Stimulated activated CD8-positive, alpha-beta memory T cell treated with anti-CD3 and anti-CD28 coated beads, Interleukin-12 subunit alpha, Interleukin-12 subunit beta, amount 100 ng/mL, for 24 hours (primary cell): ENCODE results near the gene LRIG3.
"Not testable (repeated sequence)": the region's sequence is repeated elsewhere in the genome, so short reads cannot be mapped to it uniquely, and the experiment has no call there.

Experiments
- DNase-seq: peaks from one replicate; pipeline ENCODE4 v3.0.0-alpha.2; 2020; ENCODE audit errors: extremely low read depth

LRIG3 gene

GRCh38 chr12:58906917-58907316 is 13.4 kb downstream of the LRIG3 start:
- no peak for DNase-seq

- no peak for DNase-seq
Measured at GRCh38 chr12:58905422-58905821, 14.9 kb downstream of the LRIG3 start.

- DNase-seq, result not testable (repeated sequence)
Measured at GRCh38 chr12:58902726-58903125, 17.6 kb downstream of the LRIG3 start.

GRCh38 chr12:58901664-58902063 is 18.6 kb downstream of the LRIG3 start:
- no peak for DNase-seq

GRCh38 chr12:58897969-58898368 is 22.3 kb downstream of the LRIG3 start:
- no peak for DNase-seq

GRCh38 chr12:58896278-58896677 is 24.0 kb downstream of the LRIG3 start:
- DNase-seq, result no peak

GRCh38 chr12:58895053-58895452 is 25.3 kb downstream of the LRIG3 start:
- DNase-seq, result no peak

- no peak for DNase-seq
Measured at GRCh38 chr12:58894040-58894439, 26.3 kb downstream of the LRIG3 start.

GRCh38 chr12:58893495-58893894 is 26.8 kb downstream of the LRIG3 start:
- no peak for DNase-seq

GRCh38 chr12:58889557-58889956 is 30.7 kb downstream of the LRIG3 start:
- DNase-seq, result no peak

GRCh38 chr12:58888131-58888783 is 32.0 kb downstream of the LRIG3 start:
- no peak for DNase-seq

GRCh38 chr12:58887068-58887467 is 33.2 kb downstream of the LRIG3 start:
- no peak for DNase-seq

- no peak for DNase-seq
Measured at GRCh38 chr12:58886474-58886873, 33.8 kb downstream of the LRIG3 start.

GRCh38 chr12:58884916-58885315 is 35.4 kb downstream of the LRIG3 start:
- no peak for DNase-seq

- DNase-seq, result no peak
Measured at GRCh38 chr12:58883576-58884334, 36.5 kb downstream of the LRIG3 start.

- no peak for DNase-seq
Measured at GRCh38 chr12:58882826-58883225, 37.5 kb downstream of the LRIG3 start.

- DNase-seq, result no peak
Measured at GRCh38 chr12:58881816-58882215, 38.5 kb downstream of the LRIG3 start.

GRCh38 chr12:58880639-58881038 is 39.7 kb downstream of the LRIG3 start:
- DNase-seq, result no peak

- no peak for DNase-seq
Measured at GRCh38 chr12:58877243-58877743, 43.0 kb downstream of the LRIG3 start.

- no peak for DNase-seq
Measured at GRCh38 chr12:58873496-58873895, 46.8 kb downstream of the LRIG3 start.

- DNase-seq, result no peak
Measured at GRCh38 chr12:58871556-58871955, 48.7 kb downstream of the LRIG3 start.

- DNase-seq, result no peak
Measured at GRCh38 chr12:58870595-58870994, 49.7 kb downstream of the LRIG3 start.

GRCh38 chr12:58860788-58861240 is 59.5 kb downstream of the LRIG3 start:
- DNase-seq, result no peak
